KMS-11 (cell line): Measurements from ENCODE around the gene CFAP410.

Experiments used
- H2AFZ ChIP-seq: fragments of 200-600 bp; sonication (generic); 2 replicates; pipeline ENCODE4 v1.6.1; 2016; ENCODE audit warnings: antibody characterized with exemption, mixed run types, low read depth
- H3K27ac ChIP-seq: fragments of 200-600 bp; sonication (generic); 2 replicates; pipeline ENCODE4 v1.6.1; 2016; ENCODE audit warnings: mild to moderate bottlenecking, mixed run types
- H3K27me3 ChIP-seq: fragments of 200-600 bp; sonication (generic); 2 replicates; pipeline ENCODE4 v1.6.1; 2017; ENCODE audit warnings: mild to moderate bottlenecking, low read depth, mixed run types, moderate library complexity; ENCODE audit not compliant: insufficient read depth
- H3K36me3 ChIP-seq: fragments of 200-600 bp; sonication (generic); 2 replicates; pipeline ENCODE4 v1.6.1; 2017; ENCODE audit warnings: mild to moderate bottlenecking, mixed run types; ENCODE audit not compliant: insufficient read depth
- H3K4me1 ChIP-seq: fragments of 200-600 bp; sonication (generic); 2 replicates; pipeline ENCODE4 v1.6.1; 2016; ENCODE audit warnings: mild to moderate bottlenecking, low read depth, mixed run types; ENCODE audit not compliant: poor library complexity, severe bottlenecking
- H3K4me2 ChIP-seq: fragments of 200-600 bp; sonication (generic); 2 replicates; pipeline ENCODE4 v1.7.0; 2016; ENCODE audit warnings: mild to moderate bottlenecking, mixed run types
- H3K4me3 ChIP-seq: fragments of 200-600 bp; sonication (generic); IDR thresholded peaks from 2 replicates; pipeline ENCODE4 v1.6.1; 2017; ENCODE audit warnings: low read depth, low read length, mixed read lengths; ENCODE audit not compliant: insufficient read depth
- H3K79me2 ChIP-seq: fragments of 200-600 bp; sonication (generic); 2 replicates; pipeline ENCODE4 v1.6.1; 2016; ENCODE audit warnings: low read depth, mixed run types; ENCODE audit not compliant: insufficient read depth
- H3K9ac ChIP-seq: fragments of 200-600 bp; sonication (generic); 2 replicates; pipeline ENCODE4 v1.6.1; 2016; ENCODE audit warnings: mild to moderate bottlenecking, mixed run types
- H4K20me1 ChIP-seq: fragments of 200-600 bp; sonication (generic); 2 replicates; pipeline ENCODE4 v1.6.1; 2016; ENCODE audit warnings: mild to moderate bottlenecking, mixed run types; ENCODE audit not compliant: insufficient read depth
- TF ChIP-seq, protein P1 (sequence below): fragments of 200-600 bp; sonication (generic); conservative IDR thresholded peaks from 2 replicates; pipeline ENCODE4 v1.6.1; 2017; ENCODE audit warnings: low read depth, mild to moderate bottlenecking, antibody characterized with exemption, low read length, moderate library complexity, mixed read lengths

Gene CFAP410

GRCh38 chr21:44322621-44323325 is 16.4 kb downstream of the CFAP410 start:
- no peaks in the 10 kb centered on the region for H4K20me1 ChIP-seq
- H3K4me1 ChIP-seq: no peaks in the 10 kb centered on the region
- no peak overlapping the region for H3K4me2 ChIP-seq
- no peaks in the 10 kb centered on the region for H3K27me3 ChIP-seq
- H3K36me3 ChIP-seq: no peaks in the 10 kb centered on the region
- no peak overlapping the region for H3K27ac ChIP-seq
- no peak overlapping the region for H3K9ac ChIP-seq
- no peak overlapping the region for H3K4me3 ChIP-seq
- no peaks in the 10 kb centered on the region for H3K79me2 ChIP-seq
- H2AFZ ChIP-seq: no peak overlapping the region
- TF ChIP-seq, protein P1, sequence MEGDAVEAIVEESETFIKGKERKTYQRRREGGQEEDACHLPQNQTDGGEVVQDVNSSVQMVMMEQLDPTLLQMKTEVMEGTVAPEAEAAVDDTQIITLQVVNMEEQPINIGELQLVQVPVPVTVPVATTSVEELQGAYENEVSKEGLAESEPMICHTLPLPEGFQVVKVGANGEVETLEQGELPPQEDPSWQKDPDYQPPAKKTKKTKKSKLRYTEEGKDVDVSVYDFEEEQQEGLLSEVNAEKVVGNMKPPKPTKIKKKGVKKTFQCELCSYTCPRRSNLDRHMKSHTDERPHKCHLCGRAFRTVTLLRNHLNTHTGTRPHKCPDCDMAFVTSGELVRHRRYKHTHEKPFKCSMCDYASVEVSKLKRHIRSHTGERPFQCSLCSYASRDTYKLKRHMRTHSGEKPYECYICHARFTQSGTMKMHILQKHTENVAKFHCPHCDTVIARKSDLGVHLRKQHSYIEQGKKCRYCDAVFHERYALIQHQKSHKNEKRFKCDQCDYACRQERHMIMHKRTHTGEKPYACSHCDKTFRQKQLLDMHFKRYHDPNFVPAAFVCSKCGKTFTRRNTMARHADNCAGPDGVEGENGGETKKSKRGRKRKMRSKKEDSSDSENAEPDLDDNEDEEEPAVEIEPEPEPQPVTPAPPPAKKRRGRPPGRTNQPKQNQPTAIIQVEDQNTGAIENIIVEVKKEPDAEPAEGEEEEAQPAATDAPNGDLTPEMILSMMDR: no peak

DNA sequence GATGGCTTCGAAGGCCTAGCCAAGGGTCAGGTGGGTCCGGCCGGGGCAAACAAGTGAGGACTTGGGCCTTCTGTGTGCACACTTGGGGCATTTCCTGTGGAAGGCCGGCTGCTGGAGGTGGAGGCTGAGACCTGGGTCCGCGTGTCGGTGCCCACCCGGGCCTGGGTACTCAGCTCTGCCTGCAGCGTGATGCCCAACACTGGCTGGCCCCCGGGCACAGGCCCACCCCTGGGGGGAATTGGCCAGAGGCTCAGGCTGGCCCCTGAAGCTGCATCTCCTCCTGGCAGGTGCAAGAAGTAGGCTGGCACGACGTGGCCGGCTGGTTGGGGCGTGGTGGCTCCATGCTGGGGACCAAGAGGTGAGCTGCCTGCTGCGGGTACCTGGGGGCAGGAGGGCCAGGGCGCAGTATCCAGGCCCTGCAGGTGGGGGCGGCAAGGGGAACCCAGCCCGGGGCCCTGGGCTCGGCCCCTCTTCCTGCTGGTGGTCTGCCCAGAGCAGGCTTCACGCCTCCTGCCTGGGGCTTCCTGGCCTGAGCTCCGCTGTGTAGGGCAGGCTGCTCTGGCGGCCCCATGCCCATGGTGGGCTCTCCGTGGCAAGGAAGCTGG is 17.2 kb downstream of the CFAP410 start:
- H3K27me3 ChIP-seq: no peaks in the 10 kb centered on the region
- H3K27ac ChIP-seq: no peak overlapping the region
- no peaks in the 10 kb centered on the region for H3K4me1 ChIP-seq
- H3K36me3 ChIP-seq: no peaks in the 10 kb centered on the region
- no peak overlapping the region for H2AFZ ChIP-seq
- no peak overlapping the region for H3K4me2 ChIP-seq
- no peaks in the 10 kb centered on the region for H3K79me2 ChIP-seq
- no peak overlapping the region for H3K9ac ChIP-seq
- TF ChIP-seq, protein P1: no peak
- H4K20me1 ChIP-seq: no peaks in the 10 kb centered on the region
- H3K4me3 ChIP-seq: no peak overlapping the region

DNA sequence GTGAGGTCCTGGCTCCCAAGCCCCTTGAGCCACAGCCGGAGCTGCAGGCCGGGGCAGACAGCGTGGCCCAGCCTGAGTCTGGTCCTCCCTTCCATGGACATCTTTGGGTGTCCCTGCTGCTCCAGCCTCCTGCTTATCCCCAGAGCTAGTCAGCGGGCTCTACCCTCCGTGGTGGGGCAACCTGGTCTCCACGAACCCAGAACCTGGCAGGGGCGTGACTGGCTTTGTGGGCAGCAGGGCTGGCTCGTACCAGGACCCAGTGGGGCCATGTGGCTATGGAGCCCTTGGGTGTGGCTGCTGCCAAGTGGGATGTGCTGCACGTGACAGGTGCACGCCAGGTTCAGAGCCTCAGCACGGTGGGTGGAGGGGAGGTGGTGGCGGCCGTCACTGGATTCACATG is 18.3 kb downstream of the CFAP410 start:
- no peak overlapping the region for H3K4me3 ChIP-seq
- H3K4me1 ChIP-seq: no peaks in the 10 kb centered on the region
- H3K27me3 ChIP-seq: no peaks in the 10 kb centered on the region
- TF ChIP-seq, protein P1: no peak
- H4K20me1 ChIP-seq: no peaks in the 10 kb centered on the region
- no peak overlapping the region for H2AFZ ChIP-seq
- H3K4me2 ChIP-seq: no peak overlapping the region
- no peaks in the 10 kb centered on the region for H3K36me3 ChIP-seq
- no peaks in the 10 kb centered on the region for H3K79me2 ChIP-seq
- no peak overlapping the region for H3K9ac ChIP-seq
- H3K27ac ChIP-seq: no peak overlapping the region

- H3K36me3 ChIP-seq: no peaks in the 10 kb centered on the region
Measured at GRCh38 chr21:44319407-44320065, 19.7 kb downstream of the CFAP410 start.

More at GRCh38 chr21:44319407-44320065, 19.7 kb downstream of the CFAP410 start:
- Histone ChIP-seq H3K4me1 (no peaks in the 10 kb centered on the region), H3K9ac (no peak overlapping the region), H3K27me3 (no peaks in the 10 kb centered on the region), H3K79me2 (no peaks in the 10 kb centered on the region), H3K4me2 (no peak overlapping the region), H2AFZ (no peak overlapping the region), H4K20me1 (no peaks in the 10 kb centered on the region), H3K4me3 (no peak overlapping the region), H3K27ac (no peak overlapping the region)
- TF ChIP-seq, protein P1: no peak
